Glutamatergic neuron (in vitro differentiated cells): Measurements from ENCODE around the gene RIC3. TPM values are rescaled to one million over a fixed set of nuclear protein-coding genes. Genes with fewer than 3 reads are reported as not detected.

Source experiments
- DNase-seq: peaks from one replicate; pipeline ENCODE4 v3.0.0; 2022
- H3K27ac Mint-ChIP-seq: one replicate; pipeline ENCODE4 v1.8.0; 2020; ENCODE audit warnings: mild to moderate bottlenecking, mixed read lengths, inconsistent platforms; ENCODE audit not compliant: unreplicated experiment
- H3K27me3 Mint-ChIP-seq: one replicate; pipeline ENCODE4 v1.8.0; 2020; ENCODE audit warnings: mild to moderate bottlenecking, moderate library complexity, mixed read lengths, inconsistent platforms; ENCODE audit not compliant: unreplicated experiment
- H3K36me3 Mint-ChIP-seq: one replicate; pipeline ENCODE4 v1.8.0; 2020; ENCODE audit warnings: mild to moderate bottlenecking, mixed read lengths, inconsistent platforms; ENCODE audit not compliant: unreplicated experiment
- H3K4me1 Mint-ChIP-seq: one replicate; pipeline ENCODE4 v1.8.0; 2020; ENCODE audit warnings: mild to moderate bottlenecking, low read depth, mixed read lengths, inconsistent platforms; ENCODE audit not compliant: unreplicated experiment
- H3K4me3 Mint-ChIP-seq: one replicate; pipeline ENCODE4 v1.8.0; 2020; ENCODE audit warnings: mild to moderate bottlenecking, mixed read lengths, inconsistent platforms; ENCODE audit not compliant: unreplicated experiment
- H3K9me3 Mint-ChIP-seq: one replicate; pipeline ENCODE4 v1.8.0; 2020; ENCODE audit warnings: mild to moderate bottlenecking, moderate library complexity, mixed read lengths, inconsistent platforms; ENCODE audit not compliant: unreplicated experiment
- total RNA-seq: library from RNA; stranded (reverse); fragmentation: NEBNext Ultra II Directional; extraction: Animal tissue kit (Norgen Biotek cat#: 25700); gene quantifications from one replicate; pipeline ENCODE4 v1.2.1, GENCODE V29; 2021; ENCODE audit not compliant: unreplicated experiment
- TF ChIP-seq, protein P1 (sequence below): fragments of 200-600 bp; sonication (generic); IDR thresholded peaks from one replicate; pipeline ENCODE4 v1.5.0; 2021; ENCODE audit not compliant: partially characterized antibody, unreplicated experiment

RIC3 gene
- total RNA-seq, 1 donor from 2014 or later: 34.4 TPM

GRCh38 chr11:8101421-8101820, 67.4 kb downstream of the RIC3 start:
- H3K4me3 Mint-ChIP-seq: no peak overlapping the region
- H3K36me3 Mint-ChIP-seq: peaks cover 4% of the 10 kb centered on the region
- H3K27me3 Mint-ChIP-seq: peaks cover 4% of the 10 kb centered on the region
- H3K27ac Mint-ChIP-seq: peak overlapping the region; percentile 5
- H3K9me3 Mint-ChIP-seq: peaks cover under 1% of the 10 kb centered on the region
- TF ChIP-seq, protein P1, sequence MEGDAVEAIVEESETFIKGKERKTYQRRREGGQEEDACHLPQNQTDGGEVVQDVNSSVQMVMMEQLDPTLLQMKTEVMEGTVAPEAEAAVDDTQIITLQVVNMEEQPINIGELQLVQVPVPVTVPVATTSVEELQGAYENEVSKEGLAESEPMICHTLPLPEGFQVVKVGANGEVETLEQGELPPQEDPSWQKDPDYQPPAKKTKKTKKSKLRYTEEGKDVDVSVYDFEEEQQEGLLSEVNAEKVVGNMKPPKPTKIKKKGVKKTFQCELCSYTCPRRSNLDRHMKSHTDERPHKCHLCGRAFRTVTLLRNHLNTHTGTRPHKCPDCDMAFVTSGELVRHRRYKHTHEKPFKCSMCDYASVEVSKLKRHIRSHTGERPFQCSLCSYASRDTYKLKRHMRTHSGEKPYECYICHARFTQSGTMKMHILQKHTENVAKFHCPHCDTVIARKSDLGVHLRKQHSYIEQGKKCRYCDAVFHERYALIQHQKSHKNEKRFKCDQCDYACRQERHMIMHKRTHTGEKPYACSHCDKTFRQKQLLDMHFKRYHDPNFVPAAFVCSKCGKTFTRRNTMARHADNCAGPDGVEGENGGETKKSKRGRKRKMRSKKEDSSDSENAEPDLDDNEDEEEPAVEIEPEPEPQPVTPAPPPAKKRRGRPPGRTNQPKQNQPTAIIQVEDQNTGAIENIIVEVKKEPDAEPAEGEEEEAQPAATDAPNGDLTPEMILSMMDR: no peak
- peaks cover 3% of the 10 kb centered on the region for H3K4me1 Mint-ChIP-seq
- no peak for DNase-seq

GRCh38 chr11:8100605-8101004, 68.2 kb downstream of the RIC3 start:
- H3K9me3 Mint-ChIP-seq: peaks cover 3% of the 10 kb centered on the region
- no peak overlapping the region for H3K4me3 Mint-ChIP-seq
- TF ChIP-seq, protein P1: no peak
- no peak for DNase-seq
- H3K27ac Mint-ChIP-seq: no peak overlapping the region
- peaks cover 4% of the 10 kb centered on the region for H3K36me3 Mint-ChIP-seq
- peaks cover 3% of the 10 kb centered on the region for H3K4me1 Mint-ChIP-seq
- peaks cover 4% of the 10 kb centered on the region for H3K27me3 Mint-ChIP-seq

DNA sequence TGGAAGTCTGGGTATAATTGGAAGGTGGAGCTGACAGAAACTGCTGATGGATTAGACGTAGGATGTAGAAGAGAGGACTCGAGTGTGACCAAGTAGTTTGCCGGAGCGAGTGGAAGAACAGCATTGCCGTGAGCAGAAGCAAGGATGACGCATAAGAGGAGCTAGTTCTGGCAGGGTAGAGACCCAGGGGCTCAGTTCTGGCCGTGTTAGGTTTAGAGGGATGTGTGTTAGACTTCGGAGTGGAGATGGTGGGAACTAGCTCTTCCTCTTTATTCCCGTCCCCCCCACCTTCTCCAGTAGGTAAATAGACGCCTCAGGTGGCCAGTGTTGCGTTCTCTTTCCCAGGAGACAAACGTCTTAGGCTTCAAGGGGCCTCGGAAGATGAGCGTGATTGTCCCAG, 68.7 kb downstream of the RIC3 start:
- Mint-ChIP-seq H3K27me3 (peaks cover 7% of the 10 kb centered on the region), H3K9me3 (peaks cover 3% of the 10 kb centered on the region), H3K27ac (no peak overlapping the region), H3K4me3 (no peak overlapping the region), H3K4me1 (peaks cover 3% of the 10 kb centered on the region), H3K36me3 (peaks cover 4% of the 10 kb centered on the region)
- TF ChIP-seq, protein P1: no peak
- no peak for DNase-seq

GRCh38 chr11:8099291-8099899, 69.4 kb downstream of the RIC3 start:
- H3K27me3 Mint-ChIP-seq: peaks cover 9% of the 10 kb centered on the region

DNA sequence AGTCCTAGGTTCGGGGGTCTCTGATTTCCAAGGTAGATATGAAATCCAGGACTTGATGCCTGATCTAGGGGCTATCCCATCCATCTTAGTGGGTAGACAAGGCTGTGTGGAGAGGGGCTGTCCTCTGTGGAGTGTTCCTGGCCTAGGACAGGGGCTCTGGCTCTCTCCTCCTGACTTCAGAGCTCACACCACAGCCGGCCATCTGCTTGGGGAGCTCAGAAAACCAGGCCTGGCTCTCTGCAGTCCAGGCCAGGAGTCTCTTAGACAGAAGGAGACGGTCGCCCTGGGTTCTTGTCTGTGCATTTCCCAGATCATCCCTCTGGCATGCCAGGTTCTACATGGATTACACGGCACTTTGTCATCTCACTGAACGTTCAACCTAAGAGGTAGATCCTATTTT, 69.9 kb downstream of the RIC3 start:
- TF ChIP-seq, protein P1: no peak
- peaks cover 4% of the 10 kb centered on the region for H3K36me3 Mint-ChIP-seq
- peaks cover 11% of the 10 kb centered on the region for H3K27me3 Mint-ChIP-seq
- H3K27ac Mint-ChIP-seq: no peak overlapping the region
- DNase-seq: no peak
- H3K4me3 Mint-ChIP-seq: no peak overlapping the region
- H3K9me3 Mint-ChIP-seq: peaks cover 6% of the 10 kb centered on the region
- peaks cover 3% of the 10 kb centered on the region for H3K4me1 Mint-ChIP-seq

More at GRCh38 chr11:8099291-8099899, 69.4 kb downstream of the RIC3 start:
- Mint-ChIP-seq H3K27ac (no peak overlapping the region), H3K4me3 (no peak overlapping the region), H3K4me1 (peaks cover 3% of the 10 kb centered on the region), H3K36me3 (peaks cover 4% of the 10 kb centered on the region), H3K9me3 (peaks cover 5% of the 10 kb centered on the region)
- TF ChIP-seq, protein P1: peak; percentile 82
- peak; percentile 90 for DNase-seq
